D721Med (cell line): ENCODE measurements around the gene DCAF6.

Experiments
- DNase-seq: peaks from one replicate; pipeline ENCODE4 v3.0.0; 2011; ENCODE audit warnings: low spot score; ENCODE audit not compliant: insufficient read length
- FAIRE-seq: peaks from 2 replicates; lab custom pipeline; 2011; peaks lifted over from hg19 to GRCh38; lab: Jason Lieb, UNC
- CTCF ChIP-seq: IDR thresholded peaks from 2 replicates; pipeline ENCODE4 v1.5.1; 2012; ENCODE audit warnings: mild to moderate bottlenecking, control low read depth; ENCODE audit not compliant: insufficient read depth; ENCODE audit errors: missing control alignments

Gene DCAF6

GRCh38 chr1:168082008-168082876, 145.8 kb downstream of the DCAF6 start:
- DNase-seq, result peak; percentile 66
- peak; percentile 32 for FAIRE-seq
- TF ChIP-seq CTCF, result peak; percentile 99

- FAIRE-seq (no peak), DNase-seq (no peak)
- no peak for TF ChIP-seq CTCF
These were observed 147.2 kb downstream of the DCAF6 start for GRCh38 chr1:168083456-168084325.

GRCh38 chr1:168084396-168085231, 148.1 kb downstream of the DCAF6 start:
- peak; percentile 84 for TF ChIP-seq CTCF
- DNase-seq (no peak), FAIRE-seq (no peak)

GRCh38 chr1:168085401-168085872, 149.0 kb downstream of the DCAF6 start:
- FAIRE-seq (no peak), DNase-seq (no peak)
- TF ChIP-seq CTCF, result no peak

- no peak for FAIRE-seq
- no peak for TF ChIP-seq CTCF
- no peak for DNase-seq
These were observed 150.0 kb downstream of the DCAF6 start for GRCh38 chr1:168086438-168086837.

- no peak for FAIRE-seq
- no peak for TF ChIP-seq CTCF
These were observed 151.2 kb downstream of the DCAF6 start for GRCh38 chr1:168087696-168088095.

More at GRCh38 chr1:168087696-168088095, 151.2 kb downstream of the DCAF6 start:
- DNase-seq, result no peak
